ENCODE data around the gene NDUFB2. TPM values are rescaled to one million over a fixed set of nuclear protein-coding genes. Genes with fewer than 3 reads are reported as not detected.

Gene NDUFB2
- total RNA-seq, 1 donor from 2014 or later: 35.9 TPM

GRCh38 chr7:140752533-140752932 lies 56.0 kb downstream of the NDUFB2 start:
- no peak overlapping the region for H3K27ac ChIP-seq
- peaks cover 0 to 18% of the 10 kb centered on the region in 2 donors for H3K36me3 ChIP-seq
- no peaks in the 10 kb centered on the region for H3K4me1 ChIP-seq
- no peaks in the 10 kb centered on the region for H3K9me3 ChIP-seq
- intact Hi-C loops (cut with DNase I): no loop called here
- H3K27me3 ChIP-seq: no peaks in the 10 kb centered on the region
- DNase-seq (ENCODE audit: low spot score in 2 of 2): no peak
- no peak for TF ChIP-seq CTCF (IDR thresholded peaks at IDR 0.05)
- no peak overlapping the region for H3K4me3 ChIP-seq

- intact Hi-C loops (cut with DNase I): no loop called here
- Histone ChIP-seq H3K9me3 (no peaks in the 10 kb centered on the region), H3K27me3 (no peaks in the 10 kb centered on the region), H3K27ac (no peak overlapping the region), H3K36me3 (peaks cover 0 to 13% of the 10 kb centered on the region in 2 donors), H3K4me1 (no peaks in the 10 kb centered on the region), H3K4me3 (no peak overlapping the region)
- no peak for TF ChIP-seq CTCF (IDR thresholded peaks at IDR 0.05)
- no peak for DNase-seq (ENCODE audit: low spot score in 2 of 2)
Observed at GRCh38 chr7:140754506-140754905, 58.0 kb downstream of the NDUFB2 start.

Other genes starting within 250 kb of the NDUFB2 start
- 20.6 TPM for gene MKRN1, start 217.2 kb upstream of the NDUFB2 start, total RNA-seq
- 7.5 TPM for gene DENND2A, start 55.9 kb upstream of the NDUFB2 start, total RNA-seq
- gene ADCK2, start 23.8 kb upstream of the NDUFB2 start, total RNA-seq: 46.1 TPM
- gene BRAF, start 228.2 kb downstream of the NDUFB2 start, total RNA-seq: 14.2 TPM